GM23248 (cell line): ENCODE measurements around the gene SSU72. TPM values are rescaled to one million over a fixed set of nuclear protein-coding genes. Genes with fewer than 3 reads are reported as not detected.

Experiments used
- DNase-seq: peaks from one replicate; pipeline ENCODE4 v3.0.0-alpha.2; 2015
- H2AFZ ChIP-seq: fragments of 200-600 bp; sonication (generic); 2 replicates; pipeline ENCODE4 v1.6.1; 2016; ENCODE audit warnings: antibody characterized with exemption
- H3F3A ChIP-seq: fragments of 200-600 bp; sonication (generic); 2 replicates; pipeline ENCODE4 v1.6.1; 2016; ENCODE audit warnings: mild to moderate bottlenecking, antibody characterized with exemption, mixed run types; ENCODE audit not compliant: insufficient read depth
- H3K27ac ChIP-seq: fragments of 200-600 bp; sonication (generic); 2 replicates; pipeline ENCODE4 v1.5.1; 2016; ENCODE audit warnings: mild to moderate bottlenecking
- H3K27me3 ChIP-seq: fragments of 200-600 bp; sonication (generic); replicated peaks from 2 replicates; pipeline ENCODE4 v1.6.1; 2016; ENCODE audit warnings: mild to moderate bottlenecking; ENCODE audit not compliant: insufficient read depth
- H3K36me3 ChIP-seq: fragments of 200-600 bp; sonication (generic); 2 replicates; pipeline ENCODE4 v1.6.1; 2016; ENCODE audit warnings: low read depth, mild to moderate bottlenecking
- H3K4me1 ChIP-seq: fragments of 200-600 bp; sonication (generic); 2 replicates; pipeline ENCODE4 v1.6.1; 2016; ENCODE audit warnings: mild to moderate bottlenecking; ENCODE audit not compliant: insufficient read depth
- H3K4me2 ChIP-seq: fragments of 200-600 bp; sonication (generic); one replicate; pipeline ENCODE4 v1.6.1; 2016; ENCODE audit warnings: mild to moderate bottlenecking; ENCODE audit not compliant: unreplicated experiment
- H3K4me3 ChIP-seq: fragments of 200-600 bp; sonication (generic); 2 replicates; pipeline ENCODE4 v1.5.1; 2016; ENCODE audit warnings: mild to moderate bottlenecking
- H3K79me2 ChIP-seq: fragments of 200-600 bp; sonication (generic); 2 replicates; pipeline ENCODE4 v1.6.1; 2016; ENCODE audit warnings: mild to moderate bottlenecking; ENCODE audit not compliant: insufficient read depth
- H3K9ac ChIP-seq: fragments of 200-600 bp; sonication (generic); 2 replicates; pipeline ENCODE4 v1.6.1; 2016; ENCODE audit warnings: mild to moderate bottlenecking
- H3K9me2 ChIP-seq: fragments of 200-600 bp; sonication (generic); 2 replicates; pipeline ENCODE4 v1.6.1; 2016; ENCODE audit warnings: mixed run types, mild to moderate bottlenecking, moderate library complexity; ENCODE audit not compliant: insufficient read depth
- H3K9me3 ChIP-seq: fragments of 200-600 bp; sonication (generic); one replicate; pipeline ENCODE4 v1.6.1; 2017; ENCODE audit warnings: low read depth
- H4K20me1 ChIP-seq: fragments of 200-600 bp; sonication (generic); 2 replicates; pipeline ENCODE4 v1.6.0; 2016; ENCODE audit not compliant: insufficient read depth
- EZH2 ChIP-seq: fragments of 200-600 bp; sonication (generic); IDR thresholded peaks from 2 replicates; pipeline ENCODE4 v1.6.1; 2018; ENCODE audit warnings: antibody characterized with exemption, mild to moderate bottlenecking; ENCODE audit not compliant: insufficient read depth, poor library complexity, severe bottlenecking
- EZH2phosphoT487 ChIP-seq: fragments of 200-600 bp; sonication (generic); IDR thresholded peaks from 2 replicates; pipeline ENCODE4 v1.6.1; 2018; ENCODE audit warnings: antibody characterized with exemption, moderate library complexity, mild to moderate bottlenecking, low read depth; ENCODE audit not compliant: insufficient read depth
- WGBS, 2 experiments: methylation state at CpG; one replicate each; pipeline ENCODE4 v1.1.6; 2015 to 2017; ENCODE audit warnings: low lambda C conversion rate in 2 of 2, low coverage in 1 of 2; ENCODE audit errors: missing lambda C conversion rate in 2 of 2; 5-methylcytosine and 5-hydroxymethylcytosine counted together
- in situ Hi-C: fragments of 300-500 bp; cut with MboI; formaldehyde crosslinking; loops from 2 replicates; pipeline ENCODE4 v1.15.0; 2020
- polyA plus RNA-seq: library from polyadenylated mRNA; unstranded; fragments of >200 nt; fragmentation: Nextera tagmentation; extraction: Ambion mirVana; gene quantifications from 2 replicates; pipeline ENCODE4 v1.2.1, GENCODE V29; 2016
- total RNA-seq: library from RNA; depleted of rRNA; stranded (reverse); fragments of >200 nt; shearing (Covaris generic); gene quantifications from 2 replicates; pipeline ENCODE4 v1.2.3, GENCODE V29; 2014

Gene SSU72
- total and polyA plus RNA-seq, 2 experiments from 2014 or later: 69.2 to 204 TPM

GRCh38 chr1:1552263-1552639, 22.4 kb downstream of the SSU72 start:
- WGBS, 2 experiments: 72 to 74% methylated on average over 10 of the region's 10 CpGs
- Histone ChIP-seq H3K27me3 (no peaks in the 10 kb centered on the region), H3K4me1 (peaks cover 8% of the 10 kb centered on the region), H3K4me3 (no peak overlapping the region), H3K9me3 (no peaks in the 10 kb centered on the region), H3K9ac (no peak overlapping the region), H4K20me1 (no peaks in the 10 kb centered on the region), H3K27ac (no peak overlapping the region), H3K79me2 (peaks cover 78% of the 10 kb centered on the region), H2AFZ (no peak overlapping the region), H3K9me2 (no peaks in the 10 kb centered on the region), H3K36me3 (no peaks in the 10 kb centered on the region), H3K4me2 (no peak overlapping the region), H3F3A (no peaks in the 10 kb centered on the region)
- in situ Hi-C loops: no loop called here
- TF ChIP-seq EZH2phosphoT487 (no peak), EZH2 (no peak)
- DNase-seq: no peak

GRCh38 chr1:1551524-1552262, 23.0 kb downstream of the SSU72 start:
- no peak overlapping the region for H3K4me3 ChIP-seq
- H3K27me3 ChIP-seq: no peaks in the 10 kb centered on the region
- no peaks in the 10 kb centered on the region for H4K20me1 ChIP-seq
- H3K27ac ChIP-seq: no peak overlapping the region
- no peak overlapping the region for H2AFZ ChIP-seq
- H3K79me2 ChIP-seq: peaks cover 74% of the 10 kb centered on the region
- TF ChIP-seq EZH2: no peak
- no peak for TF ChIP-seq EZH2phosphoT487
- in situ Hi-C loops: no loop called here
- H3K9ac ChIP-seq: no peak overlapping the region
- 79 to 84% methylated on average over 33 of the region's 33 CpGs for WGBS, 2 experiments
- H3K4me2 ChIP-seq: no peak overlapping the region
- no peak for DNase-seq
- no peaks in the 10 kb centered on the region for H3F3A ChIP-seq
- H3K9me3 ChIP-seq: no peaks in the 10 kb centered on the region
- H3K4me1 ChIP-seq: peaks cover 8% of the 10 kb centered on the region
- no peaks in the 10 kb centered on the region for H3K9me2 ChIP-seq
- no peaks in the 10 kb centered on the region for H3K36me3 ChIP-seq

- Histone ChIP-seq H3F3A (no peaks in the 10 kb centered on the region), H3K27ac (no peak overlapping the region), H2AFZ (no peak overlapping the region), H3K9me2 (no peaks in the 10 kb centered on the region), H4K20me1 (no peaks in the 10 kb centered on the region), H3K27me3 (no peaks in the 10 kb centered on the region), H3K9ac (peak overlapping the region; percentile 34; the same call in 1 of the 2 replicates), H3K4me2 (no peak overlapping the region), H3K4me3 (no peak overlapping the region), H3K9me3 (no peaks in the 10 kb centered on the region), H3K36me3 (no peaks in the 10 kb centered on the region), H3K79me2 (peaks cover 67% of the 10 kb centered on the region), H3K4me1 (peaks cover 8% of the 10 kb centered on the region)
- no peak for TF ChIP-seq EZH2
- TF ChIP-seq EZH2phosphoT487: no peak
- in situ Hi-C loops: no loop called here
- WGBS, 2 experiments: 33 to 47% methylated on average over 14 to 15 of the region's 15 CpGs
- peak; percentile 78 for DNase-seq
Measured at GRCh38 chr1:1550591-1551432, 23.9 kb downstream of the SSU72 start.

GRCh38 chr1:1550087-1550486, 24.6 kb downstream of the SSU72 start:
- Histone ChIP-seq H4K20me1 (no peaks in the 10 kb centered on the region), H3K4me3 (no peak overlapping the region), H3K79me2 (peaks cover 60% of the 10 kb centered on the region), H3K4me1 (peaks cover 8% of the 10 kb centered on the region), H3K4me2 (no peak overlapping the region), H3K9ac (peak overlapping the region; percentile 34; the same call in 1 of the 2 replicates), H3K9me3 (no peaks in the 10 kb centered on the region), H3K27me3 (no peaks in the 10 kb centered on the region), H2AFZ (no peak overlapping the region), H3K9me2 (no peaks in the 10 kb centered on the region), H3F3A (no peaks in the 10 kb centered on the region), H3K36me3 (no peaks in the 10 kb centered on the region), H3K27ac (no peak overlapping the region)
- 66 to 68% methylated on average over 7 of the region's 7 CpGs for WGBS, 2 experiments
- no peak for DNase-seq
- in situ Hi-C loops: no loop called here
- TF ChIP-seq EZH2 (no peak), EZH2phosphoT487 (no peak)
